ENCODE results near the gene TRMT11.

Gene TRMT11

DNA sequence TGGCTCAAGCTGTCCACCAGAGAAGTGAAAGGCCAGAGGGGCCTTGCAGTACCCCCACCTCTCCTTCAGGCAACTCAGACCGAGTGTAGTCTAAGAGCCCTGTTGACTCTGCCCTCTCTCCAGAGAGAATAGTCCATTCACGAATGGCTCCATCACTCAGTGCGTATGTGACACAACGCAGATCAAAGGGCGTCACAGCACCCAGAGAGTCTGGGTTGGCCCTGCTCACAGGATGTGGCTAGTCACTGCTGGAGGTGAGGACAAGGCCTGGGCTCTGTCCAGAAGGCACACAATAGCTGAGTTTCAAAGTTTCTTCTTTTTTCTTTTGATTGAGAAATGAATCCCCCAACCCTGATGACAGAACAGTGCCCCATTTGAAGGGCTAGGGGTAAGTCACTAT, 74.1 kb downstream of the TRMT11 start:
- Histone ChIP-seq H3K4me3 (replicated peaks; ENCODE audit: insufficient read depth, low read length) (no peak overlapping the region), H3K27ac (replicated peaks) (no peak overlapping the region), H3K27me3 (ENCODE audit: insufficient read depth, poor library complexity, severe bottlenecking) (no peaks in the 10 kb centered on the region)
- DNase-seq (ENCODE audit: low read depth in 1 of 2, low spot score in 1 of 2) = no peak
- TF ChIP-seq POLR2AphosphoS5 (IDR thresholded peaks at IDR 0.05; ENCODE audit: low read depth) = no peak
- TF ChIP-seq GABPA (IDR thresholded peaks at IDR 0.05; ENCODE audit: low read depth) = no peak
- TF ChIP-seq, protein P1, sequence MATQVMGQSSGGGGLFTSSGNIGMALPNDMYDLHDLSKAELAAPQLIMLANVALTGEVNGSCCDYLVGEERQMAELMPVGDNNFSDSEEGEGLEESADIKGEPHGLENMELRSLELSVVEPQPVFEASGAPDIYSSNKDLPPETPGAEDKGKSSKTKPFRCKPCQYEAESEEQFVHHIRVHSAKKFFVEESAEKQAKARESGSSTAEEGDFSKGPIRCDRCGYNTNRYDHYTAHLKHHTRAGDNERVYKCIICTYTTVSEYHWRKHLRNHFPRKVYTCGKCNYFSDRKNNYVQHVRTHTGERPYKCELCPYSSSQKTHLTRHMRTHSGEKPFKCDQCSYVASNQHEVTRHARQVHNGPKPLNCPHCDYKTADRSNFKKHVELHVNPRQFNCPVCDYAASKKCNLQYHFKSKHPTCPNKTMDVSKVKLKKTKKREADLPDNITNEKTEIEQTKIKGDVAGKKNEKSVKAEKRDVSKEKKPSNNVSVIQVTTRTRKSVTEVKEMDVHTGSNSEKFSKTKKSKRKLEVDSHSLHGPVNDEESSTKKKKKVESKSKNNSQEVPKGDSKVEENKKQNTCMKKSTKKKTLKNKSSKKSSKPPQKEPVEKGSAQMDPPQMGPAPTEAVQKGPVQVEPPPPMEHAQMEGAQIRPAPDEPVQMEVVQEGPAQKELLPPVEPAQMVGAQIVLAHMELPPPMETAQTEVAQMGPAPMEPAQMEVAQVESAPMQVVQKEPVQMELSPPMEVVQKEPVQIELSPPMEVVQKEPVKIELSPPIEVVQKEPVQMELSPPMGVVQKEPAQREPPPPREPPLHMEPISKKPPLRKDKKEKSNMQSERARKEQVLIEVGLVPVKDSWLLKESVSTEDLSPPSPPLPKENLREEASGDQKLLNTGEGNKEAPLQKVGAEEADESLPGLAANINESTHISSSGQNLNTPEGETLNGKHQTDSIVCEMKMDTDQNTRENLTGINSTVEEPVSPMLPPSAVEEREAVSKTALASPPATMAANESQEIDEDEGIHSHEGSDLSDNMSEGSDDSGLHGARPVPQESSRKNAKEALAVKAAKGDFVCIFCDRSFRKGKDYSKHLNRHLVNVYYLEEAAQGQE (IDR thresholded peaks at IDR 0.05; ENCODE audit: insufficient replicate concordance, low read depth) = no peak
- no peak for TF ChIP-seq SPI1 (IDR thresholded peaks at IDR 0.05; ENCODE audit: borderline replicate concordance, low read depth)
- TF ChIP-seq, protein P2, sequence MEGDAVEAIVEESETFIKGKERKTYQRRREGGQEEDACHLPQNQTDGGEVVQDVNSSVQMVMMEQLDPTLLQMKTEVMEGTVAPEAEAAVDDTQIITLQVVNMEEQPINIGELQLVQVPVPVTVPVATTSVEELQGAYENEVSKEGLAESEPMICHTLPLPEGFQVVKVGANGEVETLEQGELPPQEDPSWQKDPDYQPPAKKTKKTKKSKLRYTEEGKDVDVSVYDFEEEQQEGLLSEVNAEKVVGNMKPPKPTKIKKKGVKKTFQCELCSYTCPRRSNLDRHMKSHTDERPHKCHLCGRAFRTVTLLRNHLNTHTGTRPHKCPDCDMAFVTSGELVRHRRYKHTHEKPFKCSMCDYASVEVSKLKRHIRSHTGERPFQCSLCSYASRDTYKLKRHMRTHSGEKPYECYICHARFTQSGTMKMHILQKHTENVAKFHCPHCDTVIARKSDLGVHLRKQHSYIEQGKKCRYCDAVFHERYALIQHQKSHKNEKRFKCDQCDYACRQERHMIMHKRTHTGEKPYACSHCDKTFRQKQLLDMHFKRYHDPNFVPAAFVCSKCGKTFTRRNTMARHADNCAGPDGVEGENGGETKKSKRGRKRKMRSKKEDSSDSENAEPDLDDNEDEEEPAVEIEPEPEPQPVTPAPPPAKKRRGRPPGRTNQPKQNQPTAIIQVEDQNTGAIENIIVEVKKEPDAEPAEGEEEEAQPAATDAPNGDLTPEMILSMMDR (IDR thresholded peaks at IDR 0.05; ENCODE audit: insufficient read depth, low read length) = no peak

DNA sequence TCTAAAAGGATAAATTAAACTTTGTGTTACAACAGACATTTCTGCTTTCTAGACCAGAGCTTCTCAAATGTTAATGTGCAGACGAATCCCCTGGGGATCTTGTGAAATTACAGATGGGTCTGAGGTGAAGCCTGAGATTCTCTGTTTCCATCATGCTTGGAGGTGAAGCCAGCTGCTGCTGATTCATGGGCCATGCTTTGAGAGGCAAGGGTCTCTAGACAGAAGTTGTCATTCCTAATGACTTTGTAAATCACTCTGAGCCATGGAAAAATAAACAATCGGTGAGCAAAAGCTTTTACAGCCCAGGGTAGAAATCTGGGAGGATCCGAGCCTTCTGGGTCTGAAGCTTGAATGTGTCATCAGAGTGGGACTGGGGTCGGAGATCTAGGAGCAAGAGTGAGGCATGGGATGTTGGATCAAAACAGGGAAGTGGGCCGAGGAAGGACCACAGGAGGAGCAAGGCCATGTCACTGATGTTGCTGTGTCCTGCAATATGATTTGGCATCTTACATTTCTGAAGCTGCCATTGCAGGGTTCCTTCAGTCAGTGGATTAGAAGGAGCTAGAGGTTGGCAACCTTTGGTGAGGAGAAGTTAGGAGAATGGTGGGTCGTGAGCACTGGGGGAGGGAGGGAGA, 77.3 kb downstream of the TRMT11 start:
- TF ChIP-seq POLR2AphosphoS5 (IDR thresholded peaks at IDR 0.05; ENCODE audit: low read depth) (no peak), SPI1 (IDR thresholded peaks at IDR 0.05; ENCODE audit: borderline replicate concordance, low read depth) (no peak), GABPA (IDR thresholded peaks at IDR 0.05; ENCODE audit: low read depth) (no peak)
- TF ChIP-seq, protein P1 (IDR thresholded peaks at IDR 0.05; ENCODE audit: insufficient replicate concordance, low read depth) = no peak
- TF ChIP-seq, protein P2 (IDR thresholded peaks at IDR 0.05; ENCODE audit: insufficient read depth, low read length) = no peak
- Histone ChIP-seq H3K27me3 (ENCODE audit: insufficient read depth, poor library complexity, severe bottlenecking) (no peaks in the 10 kb centered on the region), H3K4me3 (replicated peaks; ENCODE audit: insufficient read depth, low read length) (no peak overlapping the region), H3K27ac (replicated peaks) (no peak overlapping the region)
- DNase-seq (ENCODE audit: low read depth in 1 of 2, low spot score in 1 of 2) = no peak

DNA sequence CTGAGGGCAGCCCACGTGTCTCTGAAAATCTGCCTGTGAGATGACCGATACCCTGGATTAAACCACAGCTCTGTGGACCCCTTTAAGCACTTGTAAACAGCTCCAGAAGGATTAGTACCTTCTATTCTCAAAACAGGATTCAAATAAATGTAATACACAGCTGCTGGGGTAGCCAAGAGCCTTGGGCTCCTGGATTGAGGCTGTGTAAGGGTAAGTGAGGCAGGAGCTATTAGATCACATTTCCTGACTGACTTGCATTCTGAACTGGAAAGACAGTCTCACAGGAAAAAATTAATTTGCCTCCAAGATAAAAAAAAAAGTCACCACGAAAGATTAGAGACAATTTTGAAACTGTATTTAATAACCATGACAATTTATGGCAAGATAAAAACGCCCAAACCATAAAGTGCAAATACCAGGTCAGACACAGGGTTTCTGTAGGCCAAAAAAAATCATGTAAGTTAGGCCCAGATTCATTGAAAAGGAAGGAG, 78.0 kb downstream of the TRMT11 start:
- Histone ChIP-seq H3K4me3 (replicated peaks; ENCODE audit: insufficient read depth, low read length) (no peak overlapping the region), H3K27ac (replicated peaks) (no peak overlapping the region), H3K27me3 (ENCODE audit: insufficient read depth, poor library complexity, severe bottlenecking) (no peaks in the 10 kb centered on the region)
- TF ChIP-seq, protein P2 (IDR thresholded peaks at IDR 0.05; ENCODE audit: insufficient read depth, low read length) = no peak
- TF ChIP-seq POLR2AphosphoS5 (IDR thresholded peaks at IDR 0.05; ENCODE audit: low read depth) (no peak), SPI1 (IDR thresholded peaks at IDR 0.05; ENCODE audit: borderline replicate concordance, low read depth) (no peak)
- DNase-seq (ENCODE audit: low read depth in 1 of 2, low spot score in 1 of 2) = no peak
